Activated gamma-delta T cell (primary cell): ENCODE data around the gene PPP1R2B.

Experiments used
- DNase-seq: peaks from one replicate; lab custom pipeline; 2025; lab: John Stamatoyannopoulos, UW

Gene PPP1R2B

GRCh38 chr5:156879665-156880285, 29.7 kb downstream of the PPP1R2B start:
- DNase-seq, result no peak

GRCh38 chr5:156883316-156883875, 33.3 kb downstream of the PPP1R2B start:
- DNase-seq, result no peak

- no peak for DNase-seq
Observed at GRCh38 chr5:156888520-156888919, 38.4 kb downstream of the PPP1R2B start.

GRCh38 chr5:156892223-156892622, 42.1 kb downstream of the PPP1R2B start:
- DNase-seq, result no peak

GRCh38 chr5:156892864-156893263, 42.8 kb downstream of the PPP1R2B start:
- DNase-seq, result no peak

GRCh38 chr5:156893517-156893916, 43.4 kb downstream of the PPP1R2B start:
- DNase-seq, result no peak

- DNase-seq, result no peak
Observed at GRCh38 chr5:156896546-156896945, 46.5 kb downstream of the PPP1R2B start.
